ENCODE results near the gene MYL11.
"Not testable (repeated sequence)": the region's sequence is repeated elsewhere in the genome, so short reads cannot be mapped to it uniquely, and the experiment has no call there.

DNA sequence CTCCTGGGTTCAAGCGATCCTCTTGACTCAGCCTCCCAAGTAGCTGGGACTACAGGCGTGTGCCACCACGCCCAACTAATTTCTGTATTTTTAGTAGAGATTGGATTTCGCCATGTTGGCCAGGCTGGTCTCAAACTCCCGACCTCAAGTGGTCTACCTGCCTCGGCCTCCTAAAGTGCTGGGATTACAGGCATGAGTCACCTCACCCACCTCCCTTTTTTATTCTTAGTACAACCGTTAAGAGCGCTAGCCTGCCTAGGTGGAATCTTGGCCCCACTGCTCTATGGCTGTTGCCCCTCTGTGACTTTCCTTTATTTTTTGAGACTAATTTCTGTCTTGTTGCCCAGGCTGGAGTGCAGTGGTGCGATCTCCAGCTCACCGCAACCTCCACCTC, 36.6 kb upstream of the MYL11 start:
- not testable (repeated sequence) for TF ChIP-seq EZH2phosphoT487 (IDR thresholded peaks at IDR 0.05; ENCODE audit: borderline replicate concordance); CBX3 (IDR thresholded peaks at IDR 0.05; ENCODE audit: low read depth); ZNF274 (IDR thresholded peaks at IDR 0.05; ENCODE audit: low read depth, low read length); MAX (IDR thresholded peaks at IDR 0.05); EZH2 (IDR thresholded peaks at IDR 0.05); POLR2A (IDR thresholded peaks at IDR 0.05; ENCODE audit: borderline replicate concordance, extremely low read depth, insufficient read depth, insufficient read length); RAD21 (IDR thresholded peaks at IDR 0.05; ENCODE audit: low read depth); SRF (IDR thresholded peaks at IDR 0.05; ENCODE audit: low read depth); ZBTB33 (IDR thresholded peaks at IDR 0.05; ENCODE audit: extremely low read depth, insufficient replicate concordance, low read length); POLR2AphosphoS5 (IDR thresholded peaks at IDR 0.05; ENCODE audit: low read depth, low read length); SP1 (IDR thresholded peaks at IDR 0.05; ENCODE audit: low read depth); SIN3A (IDR thresholded peaks at IDR 0.05; ENCODE audit: low read depth); YY1 (IDR thresholded peaks at IDR 0.05; ENCODE audit: extremely low read depth, insufficient replicate concordance, low read depth, low read length)
- TF ChIP-seq, protein P1, sequence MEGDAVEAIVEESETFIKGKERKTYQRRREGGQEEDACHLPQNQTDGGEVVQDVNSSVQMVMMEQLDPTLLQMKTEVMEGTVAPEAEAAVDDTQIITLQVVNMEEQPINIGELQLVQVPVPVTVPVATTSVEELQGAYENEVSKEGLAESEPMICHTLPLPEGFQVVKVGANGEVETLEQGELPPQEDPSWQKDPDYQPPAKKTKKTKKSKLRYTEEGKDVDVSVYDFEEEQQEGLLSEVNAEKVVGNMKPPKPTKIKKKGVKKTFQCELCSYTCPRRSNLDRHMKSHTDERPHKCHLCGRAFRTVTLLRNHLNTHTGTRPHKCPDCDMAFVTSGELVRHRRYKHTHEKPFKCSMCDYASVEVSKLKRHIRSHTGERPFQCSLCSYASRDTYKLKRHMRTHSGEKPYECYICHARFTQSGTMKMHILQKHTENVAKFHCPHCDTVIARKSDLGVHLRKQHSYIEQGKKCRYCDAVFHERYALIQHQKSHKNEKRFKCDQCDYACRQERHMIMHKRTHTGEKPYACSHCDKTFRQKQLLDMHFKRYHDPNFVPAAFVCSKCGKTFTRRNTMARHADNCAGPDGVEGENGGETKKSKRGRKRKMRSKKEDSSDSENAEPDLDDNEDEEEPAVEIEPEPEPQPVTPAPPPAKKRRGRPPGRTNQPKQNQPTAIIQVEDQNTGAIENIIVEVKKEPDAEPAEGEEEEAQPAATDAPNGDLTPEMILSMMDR (IDR thresholded peaks at IDR 0.05 in 2 of 3, conservative IDR thresholded peaks at IDR 0.05 in 1 of 3; ENCODE audit: borderline replicate concordance in 1 of 3, insufficient read depth in 1 of 3, low read depth in 2 of 3, low read length in 2 of 3), result not testable (repeated sequence)
